GM18520 (cell line): ENCODE data around the gene CSTPP1.
"Not testable (repeated sequence)": the region's sequence is repeated elsewhere in the genome, so short reads cannot be mapped to it uniquely, and the experiment has no call there.

Experiments
- ATAC-seq: cut with Tn5 transposase; IDR thresholded peaks from one replicate; pipeline ENCODE4 v1.9.1; 2021; ENCODE audit not compliant: unreplicated experiment

The CSTPP1 gene

DNA sequence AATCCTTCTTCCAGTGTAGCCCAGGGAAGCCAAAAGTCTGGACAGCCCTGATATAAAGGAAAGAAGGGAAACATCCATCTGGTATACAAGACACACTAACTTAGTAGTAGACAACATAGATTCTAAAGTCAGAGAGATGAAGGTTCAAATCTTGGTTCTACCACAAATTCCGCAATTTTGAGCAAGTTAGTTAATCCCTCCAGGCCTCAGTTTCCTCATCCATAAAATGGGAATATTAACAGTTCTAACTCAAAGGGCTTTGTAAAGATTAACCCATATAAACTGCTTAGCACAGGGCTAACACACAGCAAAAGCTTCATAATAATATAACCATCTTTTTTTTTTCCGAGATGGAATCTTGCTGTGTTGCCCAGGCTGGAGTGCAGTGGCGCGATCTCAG is 29.0 kb upstream of the CSTPP1 start:
- no peak for ATAC-seq

DNA sequence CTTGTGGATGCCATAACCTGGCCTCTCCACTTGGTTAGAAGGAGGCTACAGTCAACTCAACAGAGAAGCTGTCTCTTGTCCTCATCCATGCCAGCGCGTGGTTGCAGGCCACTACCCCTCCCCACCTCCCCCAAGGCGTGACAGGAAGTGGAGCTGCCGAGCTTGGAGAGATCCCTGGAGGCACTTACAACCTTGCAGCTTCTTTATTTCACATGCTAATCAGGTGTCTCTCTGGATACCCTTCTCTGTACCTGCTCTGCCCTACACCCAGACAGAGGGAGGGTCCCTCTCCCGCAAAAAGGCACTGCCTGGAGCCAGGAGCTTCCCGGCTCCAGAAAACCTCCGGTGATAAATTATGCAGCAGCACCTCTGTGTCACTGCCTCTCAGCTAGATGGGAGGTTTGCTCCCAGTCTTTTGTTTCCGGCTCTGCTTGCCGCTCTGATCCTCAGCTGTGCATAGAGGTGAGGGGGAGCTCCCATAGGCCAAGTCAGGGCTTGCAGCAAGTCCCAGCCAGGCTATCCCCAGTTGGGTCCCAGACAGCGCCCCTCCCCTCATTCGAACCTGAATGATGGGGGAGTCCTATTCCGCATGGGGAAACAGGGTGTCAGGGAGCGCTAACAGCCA is 23.9 kb upstream of the CSTPP1 start:
- ATAC-seq: no peak

DNA sequence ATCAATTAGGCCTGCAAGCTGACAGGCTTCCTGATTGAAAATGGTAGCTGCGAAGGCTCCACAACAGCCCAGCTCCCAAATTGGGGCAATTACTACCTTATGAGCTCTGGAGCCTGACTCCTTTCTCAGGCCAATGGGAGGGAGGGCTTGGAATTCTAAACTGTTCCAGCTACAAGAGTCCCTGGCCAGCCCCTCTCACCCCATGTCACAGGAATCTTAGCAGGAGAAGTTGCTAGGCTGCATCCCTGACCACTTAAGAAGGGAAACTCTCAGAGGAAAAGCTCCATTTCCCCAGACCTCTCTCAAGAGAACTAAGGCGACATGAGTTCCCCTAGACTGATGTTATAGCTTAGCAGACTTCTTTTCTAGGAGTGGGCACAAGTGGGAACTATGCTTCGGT is 23.1 kb upstream of the CSTPP1 start:
- no peak for ATAC-seq

DNA sequence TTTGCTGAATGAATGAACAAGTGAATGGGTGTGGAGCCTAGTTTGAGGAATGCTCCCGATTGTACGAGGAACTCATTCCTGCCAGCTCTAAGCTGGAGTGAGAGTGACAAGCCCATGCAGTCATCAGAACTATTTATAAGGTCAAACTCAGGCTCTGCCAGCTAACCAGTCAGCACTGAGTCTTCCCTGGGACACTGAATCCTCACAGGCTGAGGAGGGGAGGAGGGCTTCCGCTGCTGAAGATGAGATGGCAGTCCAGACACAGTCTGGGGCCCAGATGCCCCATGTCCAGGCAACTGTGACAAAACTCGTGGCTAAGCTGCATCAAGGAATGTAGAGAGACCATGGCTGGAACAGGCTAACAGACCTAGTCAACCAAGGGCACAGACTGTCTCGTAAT is 22.2 kb upstream of the CSTPP1 start:
- no peak for ATAC-seq

DNA sequence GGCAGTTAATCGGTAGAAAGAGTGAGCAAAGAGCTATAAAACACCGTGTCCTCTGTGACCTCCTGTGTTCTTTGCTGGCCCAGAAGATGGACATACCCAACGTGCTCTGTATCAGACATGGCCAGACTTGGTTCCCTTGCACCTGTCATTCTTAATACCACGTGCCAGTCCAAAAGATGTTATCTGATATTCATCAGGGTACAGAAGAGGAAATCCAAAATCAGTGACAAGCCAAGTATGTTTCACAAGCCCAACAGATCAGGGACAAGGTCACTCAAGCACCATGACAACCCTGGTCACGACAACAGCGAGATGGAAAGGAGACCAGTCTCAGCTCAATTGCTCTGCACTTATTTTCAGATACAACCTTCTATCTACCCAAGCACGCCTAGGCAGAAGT is 21.7 kb upstream of the CSTPP1 start:
- no peak for ATAC-seq

- ATAC-seq: no peak
These were observed 20.1 kb upstream of the CSTPP1 start for GRCh38 chr11:46916286-46917108.

GRCh38 chr11:46917109-46917761 is 19.3 kb upstream of the CSTPP1 start:
- no peak for ATAC-seq

GRCh38 chr11:46917762-46918082 is 18.8 kb upstream of the CSTPP1 start:
- no peak for ATAC-seq

DNA sequence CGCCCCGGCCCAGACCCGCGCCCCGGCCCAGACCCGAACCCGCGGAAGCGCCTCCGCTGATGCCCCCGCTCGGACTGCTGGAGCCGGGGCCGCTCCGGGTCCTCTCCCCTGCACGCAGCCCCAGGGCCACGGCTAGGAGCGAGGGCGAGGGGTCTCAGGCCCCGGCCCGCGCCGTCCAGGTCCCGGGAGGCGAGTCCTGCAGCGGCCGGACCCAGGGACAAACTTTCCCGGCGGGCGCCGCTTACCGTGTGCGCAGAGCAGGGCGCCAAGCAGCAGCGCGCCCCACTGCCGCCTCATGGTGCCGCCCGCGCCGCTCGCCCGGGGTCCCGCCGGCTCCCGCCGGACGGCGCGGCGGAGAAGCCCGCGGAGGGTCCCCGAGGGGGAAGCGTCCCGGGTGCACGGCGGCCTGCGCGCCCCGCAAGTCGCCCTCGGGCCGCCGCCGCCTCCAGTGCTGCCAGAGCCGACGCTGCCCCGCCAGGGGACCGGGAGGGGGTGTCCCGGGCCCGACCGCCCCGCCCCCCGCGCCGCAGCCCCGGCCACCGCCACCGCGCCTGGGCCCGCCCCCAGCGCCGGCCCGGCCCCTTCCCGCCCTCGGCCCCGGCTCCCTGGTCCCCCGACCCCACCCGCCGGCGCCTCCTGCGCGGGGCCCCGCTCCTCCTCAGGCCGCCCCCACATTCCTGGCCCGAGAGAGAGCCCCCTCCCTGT is 18.3 kb upstream of the CSTPP1 start, which contains the start of gene LRP4:
Gene LRP4, minus strand, starts transcription at position 468 of the 705 bp plus-strand sequence. Its CDS starts 171 bp downstream, at position 297.
- no peak for ATAC-seq

GRCh38 chr11:46918788-46919513 is 17.6 kb upstream of the CSTPP1 start:
- ATAC-seq: no peak

DNA sequence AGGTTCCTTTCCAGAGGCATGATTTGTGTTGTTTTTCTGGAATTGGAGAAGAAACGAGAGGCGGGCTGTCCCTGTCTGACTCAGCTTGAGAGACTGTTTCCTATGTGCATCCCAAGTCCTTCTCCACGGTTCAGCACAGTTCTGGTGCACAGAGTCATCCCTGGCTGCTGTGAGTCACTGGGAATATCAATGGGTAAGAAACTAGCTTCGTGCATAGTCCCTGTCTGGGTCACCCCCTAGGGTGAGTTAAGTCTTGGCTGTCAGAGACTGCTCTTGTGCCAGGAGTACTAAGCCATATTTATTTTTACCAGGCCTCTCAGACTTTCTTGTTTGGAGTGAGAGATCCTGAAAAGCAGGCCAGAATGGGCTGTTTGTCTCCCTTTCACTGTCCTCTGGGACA is 15.8 kb upstream of the CSTPP1 start:
- ATAC-seq: no peak

DNA sequence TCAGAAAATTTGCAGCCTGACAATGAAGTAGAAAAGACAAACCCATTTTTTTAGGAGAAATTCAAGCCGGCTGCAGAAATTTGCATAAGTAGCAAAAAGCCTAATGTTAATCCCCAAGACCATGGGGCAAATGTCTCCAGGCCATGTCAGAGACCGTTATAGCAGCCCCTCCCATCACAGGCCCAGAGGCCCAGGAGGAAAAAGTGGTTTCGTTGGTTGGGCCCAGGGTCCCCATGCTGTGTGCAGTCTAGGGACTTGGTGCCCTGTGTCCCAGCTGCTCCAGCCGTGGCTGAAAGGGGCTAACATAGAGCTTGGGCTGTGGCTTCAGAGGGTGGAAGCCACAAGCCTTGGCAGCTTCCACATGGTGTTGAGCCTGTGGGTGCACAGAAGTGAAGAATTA is 8.6 kb upstream of the CSTPP1 start:
- ATAC-seq: not testable (repeated sequence)

GRCh38 chr11:46928701-46929100 is 7.9 kb upstream of the CSTPP1 start:
- not testable (repeated sequence) for ATAC-seq

- ATAC-seq: no peak
These were observed 6.5 kb upstream of the CSTPP1 start for GRCh38 chr11:46930089-46930488.

- ATAC-seq: no peak
These were observed 5.6 kb downstream of the CSTPP1 start for GRCh38 chr11:46942172-46942571.

DNA sequence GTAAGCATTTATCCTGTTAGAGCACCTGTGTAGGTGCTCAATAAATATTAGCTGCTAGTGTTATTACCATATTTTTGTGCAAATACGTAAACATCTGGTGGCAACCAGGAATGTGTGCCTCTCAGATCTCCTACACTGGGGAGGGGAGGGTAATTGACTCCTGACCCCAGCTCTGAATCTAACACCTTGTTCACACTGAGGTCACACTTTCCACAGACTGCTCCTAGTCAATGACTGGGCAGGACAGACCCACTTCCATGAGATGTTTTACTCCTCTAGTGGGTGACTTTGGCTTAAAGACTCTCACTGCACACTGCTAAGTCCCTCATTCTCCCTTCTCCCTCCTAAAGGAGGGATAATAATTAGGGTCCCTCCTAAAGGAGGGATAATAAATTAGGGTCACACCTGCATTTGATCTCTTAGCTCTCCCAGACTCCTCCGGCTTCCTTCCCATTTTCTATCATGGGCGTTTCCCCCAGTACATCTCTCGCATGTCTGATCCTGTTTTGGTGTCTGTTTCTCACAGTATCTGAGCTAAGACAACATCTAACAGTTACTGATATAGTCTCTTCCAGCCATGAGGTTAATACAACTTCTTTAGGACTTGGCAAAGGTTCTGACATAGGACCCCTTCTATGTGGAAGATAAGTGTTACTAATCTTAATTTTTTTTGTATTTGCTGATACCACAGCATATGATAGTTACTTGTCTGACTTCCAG is 8.0 kb downstream of the CSTPP1 start:
- no peak for ATAC-seq

- no peak for ATAC-seq
These were observed 11.0 kb downstream of the CSTPP1 start for GRCh38 chr11:46947399-46948077.

DNA sequence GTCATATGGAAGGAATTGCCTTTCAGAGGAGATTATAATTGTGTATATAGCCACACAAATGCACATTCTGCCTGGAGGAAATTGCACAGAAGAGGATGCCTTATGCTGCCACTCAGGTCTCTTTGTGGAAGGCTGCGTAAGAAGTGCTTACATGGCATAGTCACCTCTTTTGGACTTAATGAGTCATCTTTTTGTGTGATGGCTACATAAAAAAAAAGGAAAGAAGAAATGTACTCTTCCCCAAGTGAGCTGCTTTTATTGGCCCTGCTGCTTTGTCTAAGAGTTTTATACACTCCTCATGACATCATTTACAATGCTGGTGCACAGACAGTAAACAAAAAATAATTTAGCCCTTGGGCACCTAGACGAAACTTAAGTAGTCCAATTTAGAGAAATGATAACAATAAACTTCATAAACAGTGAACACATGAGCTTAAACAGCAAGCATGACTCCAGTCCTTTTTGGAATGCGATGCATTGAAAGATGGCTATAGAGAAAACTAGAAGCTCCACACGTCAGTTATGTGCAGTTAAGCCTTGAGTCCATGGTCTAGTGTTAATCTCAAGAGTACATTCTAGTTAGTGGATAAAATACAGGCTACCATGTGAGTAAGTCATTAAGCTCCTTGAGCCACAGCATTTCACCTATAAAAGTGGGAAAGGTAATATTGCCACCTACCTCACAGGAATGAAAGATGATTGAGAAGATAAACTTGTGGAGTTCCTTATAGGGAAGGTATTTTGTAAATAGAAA is 12.0 kb downstream of the CSTPP1 start:
- ATAC-seq: no peak

- no peak for ATAC-seq
These were observed 12.7 kb downstream of the CSTPP1 start for GRCh38 chr11:46949297-46949696.
